IPS DF 4.7 (cell line): Measurements from ENCODE around the gene BROX.

Source experiments
- DNase-seq: peaks from one replicate; pipeline ENCODE4 v3.0.0-alpha.2; 2013; ENCODE audit warnings: low spot score; ENCODE audit errors: extremely low read depth

The BROX gene

GRCh38 chr1:222777463-222777862 lies 65.1 kb downstream of the BROX start:
- no peak for DNase-seq

GRCh38 chr1:222777977-222778376 lies 65.6 kb downstream of the BROX start:
- DNase-seq, result no peak

GRCh38 chr1:222781251-222781650 lies 68.9 kb downstream of the BROX start:
- DNase-seq, result no peak

GRCh38 chr1:222783051-222783450 lies 70.7 kb downstream of the BROX start:
- no peak for DNase-seq

- no peak for DNase-seq
Measured at GRCh38 chr1:222784371-222784770, 72.0 kb downstream of the BROX start.
